ENCODE measurements around the gene DBF4B.

The DBF4B gene

GRCh38 chr17:44768505-44769142 is 60.2 kb downstream of the DBF4B start:
- ATAC-seq (ENCODE audit: low read depth) (no peak), DNase-seq (ENCODE audit: low spot score) (no peak)
- Histone ChIP-seq H3K27me3 (ENCODE audit: insufficient read depth, poor library complexity, severe bottlenecking) (no peaks in the 10 kb centered on the region), H3K9me3 (ENCODE audit: severe bottlenecking) (no peaks in the 10 kb centered on the region), H3K36me3 (ENCODE audit: low read depth) (no peaks in the 10 kb centered on the region), H3K4me1 (ENCODE audit: insufficient read depth, poor library complexity, severe bottlenecking) (no peaks in the 10 kb centered on the region), H3K4me3 (ENCODE audit: severe bottlenecking) (no peak overlapping the region), H3K27ac (ENCODE audit: poor library complexity, severe bottlenecking) (no peak overlapping the region)
- TF ChIP-seq CTCF (IDR thresholded peaks at IDR 0.05; ENCODE audit: poor library complexity, severe bottlenecking), result no peak

GRCh38 chr17:44769230-44769629 is 60.8 kb downstream of the DBF4B start:
- Histone ChIP-seq H3K27ac (ENCODE audit: poor library complexity, severe bottlenecking) (no peak overlapping the region), H3K36me3 (ENCODE audit: low read depth) (no peaks in the 10 kb centered on the region), H3K9me3 (ENCODE audit: severe bottlenecking) (no peaks in the 10 kb centered on the region), H3K4me1 (ENCODE audit: insufficient read depth, poor library complexity, severe bottlenecking) (no peaks in the 10 kb centered on the region), H3K4me3 (ENCODE audit: severe bottlenecking) (no peak overlapping the region), H3K27me3 (ENCODE audit: insufficient read depth, poor library complexity, severe bottlenecking) (no peaks in the 10 kb centered on the region)
- ATAC-seq (ENCODE audit: low read depth), result no peak
- TF ChIP-seq CTCF (IDR thresholded peaks at IDR 0.05; ENCODE audit: poor library complexity, severe bottlenecking), result no peak
- DNase-seq (ENCODE audit: low spot score), result no peak

- Histone ChIP-seq H3K27me3 (ENCODE audit: insufficient read depth, poor library complexity, severe bottlenecking) (no peaks in the 10 kb centered on the region), H3K9me3 (ENCODE audit: severe bottlenecking) (no peaks in the 10 kb centered on the region), H3K36me3 (ENCODE audit: low read depth) (no peaks in the 10 kb centered on the region), H3K4me3 (ENCODE audit: severe bottlenecking) (no peak overlapping the region), H3K4me1 (ENCODE audit: insufficient read depth, poor library complexity, severe bottlenecking) (no peaks in the 10 kb centered on the region), H3K27ac (ENCODE audit: poor library complexity, severe bottlenecking) (no peak overlapping the region)
- ATAC-seq (ENCODE audit: low read depth), result no peak
- DNase-seq (ENCODE audit: low spot score), result no peak
- no peak for TF ChIP-seq CTCF (IDR thresholded peaks at IDR 0.05; ENCODE audit: poor library complexity, severe bottlenecking)
Observed at GRCh38 chr17:44769647-44770084, 61.2 kb downstream of the DBF4B start.

GRCh38 chr17:44770166-44770925 is 61.9 kb downstream of the DBF4B start:
- no peak for ATAC-seq (ENCODE audit: low read depth)
- Histone ChIP-seq H3K9me3 (ENCODE audit: severe bottlenecking) (no peaks in the 10 kb centered on the region), H3K27me3 (ENCODE audit: insufficient read depth, poor library complexity, severe bottlenecking) (no peaks in the 10 kb centered on the region), H3K27ac (ENCODE audit: poor library complexity, severe bottlenecking) (no peak overlapping the region), H3K4me1 (ENCODE audit: insufficient read depth, poor library complexity, severe bottlenecking) (no peaks in the 10 kb centered on the region), H3K4me3 (ENCODE audit: severe bottlenecking) (no peak overlapping the region), H3K36me3 (ENCODE audit: low read depth) (no peaks in the 10 kb centered on the region)
- DNase-seq (ENCODE audit: low spot score), result no peak
- TF ChIP-seq CTCF (IDR thresholded peaks at IDR 0.05; ENCODE audit: poor library complexity, severe bottlenecking), result no peak
